KMS-11 (cell line): ENCODE data around the gene ADD3.

Source experiments
- H2AFZ ChIP-seq: fragments of 200-600 bp; sonication (generic); 2 replicates; pipeline ENCODE4 v1.6.1; 2016; ENCODE audit warnings: antibody characterized with exemption, mixed run types, low read depth
- H3K27ac ChIP-seq: fragments of 200-600 bp; sonication (generic); 2 replicates; pipeline ENCODE4 v1.6.1; 2016; ENCODE audit warnings: mild to moderate bottlenecking, mixed run types
- H3K27me3 ChIP-seq: fragments of 200-600 bp; sonication (generic); 2 replicates; pipeline ENCODE4 v1.6.1; 2017; ENCODE audit warnings: mild to moderate bottlenecking, low read depth, mixed run types, moderate library complexity; ENCODE audit not compliant: insufficient read depth
- H3K36me3 ChIP-seq: fragments of 200-600 bp; sonication (generic); 2 replicates; pipeline ENCODE4 v1.6.1; 2017; ENCODE audit warnings: mild to moderate bottlenecking, mixed run types; ENCODE audit not compliant: insufficient read depth
- H3K4me1 ChIP-seq: fragments of 200-600 bp; sonication (generic); 2 replicates; pipeline ENCODE4 v1.6.1; 2016; ENCODE audit warnings: mild to moderate bottlenecking, low read depth, mixed run types; ENCODE audit not compliant: poor library complexity, severe bottlenecking
- H3K4me2 ChIP-seq: fragments of 200-600 bp; sonication (generic); 2 replicates; pipeline ENCODE4 v1.7.0; 2016; ENCODE audit warnings: mild to moderate bottlenecking, mixed run types
- H3K4me3 ChIP-seq: fragments of 200-600 bp; sonication (generic); IDR thresholded peaks from 2 replicates; pipeline ENCODE4 v1.6.1; 2017; ENCODE audit warnings: low read depth, low read length, mixed read lengths; ENCODE audit not compliant: insufficient read depth
- H3K79me2 ChIP-seq: fragments of 200-600 bp; sonication (generic); 2 replicates; pipeline ENCODE4 v1.6.1; 2016; ENCODE audit warnings: low read depth, mixed run types; ENCODE audit not compliant: insufficient read depth
- H3K9ac ChIP-seq: fragments of 200-600 bp; sonication (generic); 2 replicates; pipeline ENCODE4 v1.6.1; 2016; ENCODE audit warnings: mild to moderate bottlenecking, mixed run types
- H4K20me1 ChIP-seq: fragments of 200-600 bp; sonication (generic); 2 replicates; pipeline ENCODE4 v1.6.1; 2016; ENCODE audit warnings: mild to moderate bottlenecking, mixed run types; ENCODE audit not compliant: insufficient read depth
- TF ChIP-seq, protein P1 (sequence below): fragments of 200-600 bp; sonication (generic); conservative IDR thresholded peaks from 2 replicates; pipeline ENCODE4 v1.6.1; 2017; ENCODE audit warnings: low read depth, mild to moderate bottlenecking, antibody characterized with exemption, low read length, moderate library complexity, mixed read lengths

Gene ADD3

GRCh38 chr10:110165239-110165638 is 157.5 kb downstream of the ADD3 start:
- Histone ChIP-seq H2AFZ (no peak overlapping the region), H3K4me1 (no peaks in the 10 kb centered on the region), H3K9ac (no peak overlapping the region), H3K4me2 (no peak overlapping the region), H3K4me3 (no peak overlapping the region), H3K79me2 (no peaks in the 10 kb centered on the region), H4K20me1 (no peaks in the 10 kb centered on the region), H3K27ac (no peak overlapping the region), H3K36me3 (no peaks in the 10 kb centered on the region), H3K27me3 (no peaks in the 10 kb centered on the region)
- TF ChIP-seq, protein P1, sequence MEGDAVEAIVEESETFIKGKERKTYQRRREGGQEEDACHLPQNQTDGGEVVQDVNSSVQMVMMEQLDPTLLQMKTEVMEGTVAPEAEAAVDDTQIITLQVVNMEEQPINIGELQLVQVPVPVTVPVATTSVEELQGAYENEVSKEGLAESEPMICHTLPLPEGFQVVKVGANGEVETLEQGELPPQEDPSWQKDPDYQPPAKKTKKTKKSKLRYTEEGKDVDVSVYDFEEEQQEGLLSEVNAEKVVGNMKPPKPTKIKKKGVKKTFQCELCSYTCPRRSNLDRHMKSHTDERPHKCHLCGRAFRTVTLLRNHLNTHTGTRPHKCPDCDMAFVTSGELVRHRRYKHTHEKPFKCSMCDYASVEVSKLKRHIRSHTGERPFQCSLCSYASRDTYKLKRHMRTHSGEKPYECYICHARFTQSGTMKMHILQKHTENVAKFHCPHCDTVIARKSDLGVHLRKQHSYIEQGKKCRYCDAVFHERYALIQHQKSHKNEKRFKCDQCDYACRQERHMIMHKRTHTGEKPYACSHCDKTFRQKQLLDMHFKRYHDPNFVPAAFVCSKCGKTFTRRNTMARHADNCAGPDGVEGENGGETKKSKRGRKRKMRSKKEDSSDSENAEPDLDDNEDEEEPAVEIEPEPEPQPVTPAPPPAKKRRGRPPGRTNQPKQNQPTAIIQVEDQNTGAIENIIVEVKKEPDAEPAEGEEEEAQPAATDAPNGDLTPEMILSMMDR, result no peak

- Histone ChIP-seq H3K27ac (no peak overlapping the region), H3K4me3 (no peak overlapping the region)
- TF ChIP-seq, protein P1, result no peak
Observed at GRCh38 chr10:110167149-110167548, 159.4 kb downstream of the ADD3 start.

GRCh38 chr10:110168601-110169481 is 161.1 kb downstream of the ADD3 start:
- H2AFZ ChIP-seq, result no peak overlapping the region
- H3K4me3 ChIP-seq, result no peak overlapping the region
- H3K4me2 ChIP-seq, result no peak overlapping the region
- H3K4me1 ChIP-seq, result no peaks in the 10 kb centered on the region
- no peaks in the 10 kb centered on the region for H3K79me2 ChIP-seq
- H3K27me3 ChIP-seq, result no peaks in the 10 kb centered on the region
- H4K20me1 ChIP-seq, result no peaks in the 10 kb centered on the region
- TF ChIP-seq, protein P1, result no peak
- H3K36me3 ChIP-seq, result no peaks in the 10 kb centered on the region
- no peak overlapping the region for H3K27ac ChIP-seq
- no peak overlapping the region for H3K9ac ChIP-seq

More at GRCh38 chr10:110167149-110167548, 159.4 kb downstream of the ADD3 start:
- Histone ChIP-seq H3K36me3 (no peaks in the 10 kb centered on the region), H3K27me3 (no peaks in the 10 kb centered on the region), H3K79me2 (no peaks in the 10 kb centered on the region), H4K20me1 (no peaks in the 10 kb centered on the region), H3K4me1 (no peaks in the 10 kb centered on the region), H3K4me2 (no peak overlapping the region), H2AFZ (no peak overlapping the region), H3K9ac (no peak overlapping the region)

DNA sequence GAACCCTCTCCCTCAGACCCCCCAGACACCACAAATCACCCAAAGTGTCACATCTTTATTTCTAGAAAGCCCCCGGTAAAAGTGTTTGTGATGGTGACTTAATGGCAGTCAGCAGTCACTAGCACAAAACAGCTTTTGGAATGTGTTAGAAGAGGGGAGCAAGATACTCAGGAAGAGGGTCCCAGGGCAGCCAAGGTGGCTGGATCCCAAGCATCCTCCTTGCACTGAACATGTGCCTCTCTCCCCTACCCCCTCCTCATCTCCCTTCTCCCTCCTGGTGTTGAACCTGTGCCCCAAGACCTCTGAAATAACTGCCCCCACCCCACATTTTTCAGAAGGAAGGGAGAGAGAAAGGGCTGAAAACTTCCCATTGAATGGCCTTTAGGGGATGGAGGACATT is 161.8 kb downstream of the ADD3 start:
- H3K4me3 ChIP-seq, result no peak overlapping the region

More for the DNA sequence above, 161.8 kb downstream of the ADD3 start:
- Histone ChIP-seq H3K4me2 (no peak overlapping the region), H3K9ac (no peak overlapping the region), H3K27ac (no peak overlapping the region), H4K20me1 (no peaks in the 10 kb centered on the region), H3K4me1 (no peaks in the 10 kb centered on the region), H3K79me2 (no peaks in the 10 kb centered on the region), H3K27me3 (no peaks in the 10 kb centered on the region), H2AFZ (no peak overlapping the region), H3K36me3 (no peaks in the 10 kb centered on the region)
- TF ChIP-seq, protein P1, result no peak
